GM18519 (cell line): ENCODE results near the gene GCGR.
"Not testable (repeated sequence)": the region's sequence is repeated elsewhere in the genome, so short reads cannot be mapped to it uniquely, and the experiment has no call there.

Experiments
- ATAC-seq: cut with Tn5 transposase; IDR thresholded peaks from one replicate; pipeline ENCODE4 v1.9.1; 2021; ENCODE audit warnings: mild to moderate bottlenecking, moderate library complexity; ENCODE audit not compliant: unreplicated experiment, low FRiP score

The GCGR gene

DNA sequence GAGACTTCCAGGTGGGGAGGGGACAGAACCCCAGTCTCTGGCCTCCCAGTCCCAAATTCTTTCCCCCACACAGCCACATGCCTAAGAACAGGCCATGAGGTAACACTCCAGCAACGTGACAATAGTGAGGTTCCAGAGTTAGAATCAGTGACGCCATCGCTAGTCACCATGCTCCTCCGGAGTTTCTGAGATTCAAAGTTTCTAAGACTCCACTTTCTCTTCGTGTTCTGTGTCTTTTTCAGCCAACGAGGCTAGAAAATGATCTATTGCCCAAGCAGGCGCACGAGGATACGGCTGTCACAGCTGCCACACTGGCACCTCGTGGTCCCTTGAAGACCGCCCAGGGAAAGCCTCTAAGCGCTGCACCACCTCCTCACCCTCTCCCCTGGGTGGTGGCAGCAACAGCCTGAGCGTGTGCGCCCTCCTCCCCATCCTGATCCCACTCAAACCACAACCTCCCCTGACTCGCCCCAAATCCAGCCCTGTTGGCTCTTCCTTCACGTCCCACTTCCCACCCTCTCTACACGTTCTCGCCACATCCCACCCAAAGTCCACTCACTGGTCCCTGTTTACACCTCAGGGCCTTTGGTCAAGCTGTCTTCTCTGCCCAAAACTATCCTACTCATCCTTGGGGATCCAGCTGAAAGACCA lies 28.1 kb downstream of the GCGR start:
- no peak for ATAC-seq

DNA sequence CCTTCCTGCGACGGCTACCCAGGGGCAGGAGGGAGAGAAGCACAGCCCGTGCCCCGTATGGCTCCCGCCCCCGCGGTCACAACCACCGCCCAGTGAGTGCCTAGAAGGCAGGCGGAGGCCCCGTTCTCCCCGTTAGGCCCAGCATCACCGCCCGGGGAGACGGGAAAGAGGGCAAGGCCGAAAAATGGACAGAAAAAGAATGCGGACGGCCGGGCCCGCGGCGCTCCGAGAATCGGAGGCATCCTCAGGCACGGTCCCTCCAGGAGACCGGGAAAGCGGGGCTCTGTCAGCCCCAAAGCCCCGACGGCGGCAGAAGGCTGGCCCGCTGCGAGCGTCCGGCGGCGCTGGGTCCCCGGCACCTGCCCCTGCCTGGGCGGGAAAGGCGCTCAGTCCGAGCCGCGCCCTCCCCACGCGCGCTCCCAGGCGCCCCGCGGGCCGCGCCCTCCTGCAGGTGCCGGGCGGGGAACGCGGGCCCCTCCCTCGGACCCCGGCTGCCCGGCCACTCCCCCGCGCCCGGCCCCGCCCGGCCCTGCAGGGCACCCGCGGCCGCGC lies 28.7 kb downstream of the GCGR start:
- ATAC-seq, result peak; percentile 18

DNA sequence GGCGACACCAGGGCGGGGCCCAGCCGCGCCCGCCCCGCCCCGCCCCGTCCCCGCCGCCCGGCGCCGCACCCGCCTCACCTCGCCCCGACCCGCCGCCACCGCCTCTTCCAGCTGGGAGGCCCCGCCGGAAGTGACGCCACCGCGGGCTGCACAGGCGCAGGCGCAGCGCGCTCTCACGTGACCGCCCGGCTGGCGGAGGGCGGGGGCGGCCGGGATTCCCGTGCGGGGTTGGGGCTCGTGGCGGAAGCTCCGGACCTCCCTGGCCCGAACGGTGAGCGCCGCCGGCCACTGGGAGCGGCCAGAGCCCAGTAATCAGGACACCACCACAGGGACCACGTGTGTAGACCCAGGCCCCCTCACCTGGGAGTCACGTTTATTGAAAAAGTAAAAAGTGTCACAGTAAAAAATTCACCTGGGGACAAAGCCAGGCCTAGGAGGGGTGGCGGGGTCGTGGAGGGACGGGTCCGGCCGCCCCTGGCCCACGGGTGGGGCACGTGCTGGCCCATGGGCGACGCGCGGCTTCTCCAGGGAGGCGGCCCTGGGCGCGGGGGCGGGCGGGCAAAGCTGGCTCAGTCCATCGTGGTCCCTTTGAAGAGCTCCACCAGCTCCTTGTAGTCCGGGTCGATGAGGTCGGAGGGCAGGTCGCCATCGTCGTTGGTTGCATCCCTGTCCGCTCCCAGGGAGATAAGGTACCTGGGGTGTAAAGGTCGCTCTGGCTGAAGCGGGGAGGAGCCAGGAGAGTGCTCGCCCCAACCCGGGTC lies 29.4 kb downstream of the GCGR start, which contains the start of gene MCRIP1:
Gene MCRIP1, minus strand, starts transcription at position 132 of the 761 bp plus-strand sequence. CDS start 8,785 bp downstream, outside the sequence.
- ATAC-seq, result peak; percentile 58

DNA sequence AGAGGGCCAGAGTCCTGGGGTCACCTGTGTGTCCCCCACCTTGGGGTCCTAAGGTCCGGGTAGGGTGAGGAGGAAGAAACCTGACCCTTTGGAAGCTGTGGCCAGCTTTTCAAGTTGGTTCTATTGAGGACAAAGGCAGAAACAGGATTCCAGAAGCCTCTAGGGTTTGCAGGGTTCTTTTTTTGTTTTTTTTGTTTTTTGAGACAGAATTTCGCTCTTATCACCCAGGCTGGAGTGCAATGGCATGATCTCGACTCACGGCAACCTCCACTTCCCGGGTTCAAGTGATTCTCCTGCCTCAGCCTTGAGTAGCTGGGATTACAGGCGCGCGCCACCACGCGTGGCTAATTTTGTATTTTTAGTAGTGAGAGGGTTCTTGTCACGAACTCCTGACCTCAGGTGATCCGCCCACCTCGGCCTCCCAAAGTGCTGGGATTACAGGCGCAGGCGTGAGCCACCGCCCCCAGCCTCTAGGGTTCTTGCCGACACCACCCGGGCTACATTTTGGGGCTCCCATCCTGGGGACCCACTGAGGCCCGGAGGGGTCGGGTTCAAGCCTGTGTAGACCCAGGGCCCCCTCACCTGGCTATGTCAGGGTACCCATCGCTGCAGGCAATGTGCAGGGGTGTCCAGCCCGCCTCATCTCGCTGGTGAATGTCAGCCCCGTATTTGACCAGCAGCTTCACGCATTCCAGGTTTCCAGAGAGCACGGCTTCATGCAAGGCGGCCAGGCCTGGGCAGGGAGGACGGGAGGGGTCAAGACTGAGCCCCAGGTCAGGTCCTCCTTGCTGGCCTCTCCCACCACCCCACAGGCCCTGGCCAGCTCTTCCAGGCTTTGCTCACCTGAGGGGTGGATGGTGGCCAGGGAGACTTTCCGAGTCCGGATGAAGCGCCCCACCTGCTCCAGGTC lies 30.2 kb downstream of the GCGR start:
- ATAC-seq, result no peak

DNA sequence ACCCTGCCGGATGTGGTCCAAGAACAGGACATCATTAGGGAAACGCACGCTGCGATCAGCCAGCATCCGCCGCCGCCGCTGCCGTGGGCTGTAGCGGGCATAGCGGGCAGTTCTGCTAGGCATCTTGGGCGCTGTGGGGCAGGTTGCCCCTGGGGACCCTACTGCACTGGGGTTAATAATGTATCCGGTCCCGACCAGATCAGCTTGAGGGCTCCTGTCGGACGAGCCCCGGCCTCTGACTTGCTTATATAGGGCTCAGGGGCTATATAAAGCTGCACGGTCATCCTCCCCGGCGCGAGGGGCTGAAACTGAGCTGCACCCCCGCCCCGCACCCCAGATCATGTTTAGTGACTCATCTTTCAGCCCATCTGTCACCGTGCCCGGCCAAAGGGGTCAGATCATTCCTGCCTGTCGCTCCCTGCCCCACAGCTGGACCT lies 30.9 kb downstream of the GCGR start, which contains the start of gene PPP1R27:
Gene PPP1R27, minus strand, starts transcription at position 220 of the 437 bp plus-strand sequence. Its CDS starts 97 bp downstream, at position 123.
- no peak for ATAC-seq

DNA sequence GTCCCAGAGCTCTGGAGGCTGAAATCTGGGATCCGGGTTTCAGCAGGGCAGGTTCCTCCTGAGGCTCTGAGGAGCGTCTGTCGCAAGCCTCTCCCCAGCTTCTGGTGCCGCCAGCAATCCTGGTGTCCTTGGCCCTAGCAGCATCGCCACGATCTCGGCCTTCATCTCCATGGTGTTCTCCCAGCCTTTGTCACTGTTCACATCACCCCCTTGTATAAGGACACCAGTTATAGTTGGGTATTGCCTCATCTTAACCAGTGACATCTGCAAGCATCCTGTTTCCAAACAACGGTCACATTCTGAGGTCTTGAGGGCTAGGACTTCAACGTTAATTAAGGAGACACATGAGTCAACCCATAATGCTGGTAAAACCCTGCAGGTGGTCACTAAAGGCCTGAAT lies 33.7 kb downstream of the GCGR start:
- ATAC-seq, result no peak

DNA sequence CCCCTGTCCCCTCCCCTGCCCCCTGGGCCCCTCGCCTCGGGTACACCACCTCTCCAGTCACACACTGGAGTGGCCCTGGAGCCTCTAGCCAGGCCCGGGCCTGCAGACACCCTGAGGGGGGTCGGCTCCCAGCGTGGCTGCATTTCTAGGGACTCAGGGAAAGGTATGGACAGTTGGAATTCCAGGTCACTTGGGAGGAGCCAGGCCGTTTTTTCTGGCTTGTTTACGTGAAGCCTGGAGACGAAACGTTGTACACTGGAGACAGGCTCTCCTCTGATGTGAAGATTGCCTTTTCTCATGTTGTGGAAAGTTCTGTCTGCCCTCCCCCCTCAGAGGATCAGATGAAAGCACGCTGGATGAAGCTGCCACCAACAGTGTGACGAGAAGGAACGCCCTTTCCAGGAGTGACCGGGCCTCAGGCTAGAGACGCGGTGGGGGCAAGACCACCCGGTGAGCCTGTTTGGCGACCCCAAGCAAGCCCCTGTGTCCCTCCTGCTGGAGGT lies 34.9 kb downstream of the GCGR start:
- no peak for ATAC-seq

DNA sequence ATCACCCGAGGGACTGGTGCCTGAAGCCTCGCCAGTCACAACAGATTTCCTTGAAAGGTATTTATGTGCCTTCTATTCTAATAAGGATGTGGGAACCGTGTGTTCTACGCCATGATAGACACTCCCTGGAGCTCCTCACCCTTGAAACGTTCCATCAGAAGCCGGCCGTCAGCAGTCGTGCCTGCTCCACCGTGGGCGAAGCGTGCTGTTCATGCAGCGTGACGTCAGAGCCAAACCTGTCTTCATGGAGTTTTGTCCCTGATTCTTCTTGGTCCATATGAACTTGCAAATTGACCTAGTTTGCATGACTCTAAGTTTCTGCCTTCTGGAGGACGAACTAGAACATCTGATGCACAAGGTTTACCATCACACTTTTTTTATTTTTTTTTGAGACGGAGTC lies 35.4 kb downstream of the GCGR start:
- no peak for ATAC-seq

DNA sequence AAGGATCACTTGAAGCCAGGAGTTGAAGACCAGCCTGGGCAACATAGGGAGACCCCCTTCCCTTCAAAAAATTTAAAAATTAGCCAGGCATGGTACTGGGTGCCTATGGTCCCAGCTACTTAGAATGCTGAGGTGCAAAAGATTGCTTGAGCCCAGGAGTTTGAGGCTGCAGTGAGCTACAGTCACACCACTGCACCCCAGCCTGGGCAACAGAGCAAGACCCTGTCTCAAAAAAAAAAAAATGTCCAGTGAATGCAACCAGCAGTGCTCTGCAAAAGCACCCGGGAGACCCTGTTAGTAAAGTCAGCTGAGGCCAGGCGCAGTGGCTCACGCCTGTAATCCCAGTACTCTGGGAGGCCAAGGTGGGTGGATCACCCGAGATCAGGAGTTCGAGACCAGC lies 36.1 kb downstream of the GCGR start:
- not testable (repeated sequence) for ATAC-seq

DNA sequence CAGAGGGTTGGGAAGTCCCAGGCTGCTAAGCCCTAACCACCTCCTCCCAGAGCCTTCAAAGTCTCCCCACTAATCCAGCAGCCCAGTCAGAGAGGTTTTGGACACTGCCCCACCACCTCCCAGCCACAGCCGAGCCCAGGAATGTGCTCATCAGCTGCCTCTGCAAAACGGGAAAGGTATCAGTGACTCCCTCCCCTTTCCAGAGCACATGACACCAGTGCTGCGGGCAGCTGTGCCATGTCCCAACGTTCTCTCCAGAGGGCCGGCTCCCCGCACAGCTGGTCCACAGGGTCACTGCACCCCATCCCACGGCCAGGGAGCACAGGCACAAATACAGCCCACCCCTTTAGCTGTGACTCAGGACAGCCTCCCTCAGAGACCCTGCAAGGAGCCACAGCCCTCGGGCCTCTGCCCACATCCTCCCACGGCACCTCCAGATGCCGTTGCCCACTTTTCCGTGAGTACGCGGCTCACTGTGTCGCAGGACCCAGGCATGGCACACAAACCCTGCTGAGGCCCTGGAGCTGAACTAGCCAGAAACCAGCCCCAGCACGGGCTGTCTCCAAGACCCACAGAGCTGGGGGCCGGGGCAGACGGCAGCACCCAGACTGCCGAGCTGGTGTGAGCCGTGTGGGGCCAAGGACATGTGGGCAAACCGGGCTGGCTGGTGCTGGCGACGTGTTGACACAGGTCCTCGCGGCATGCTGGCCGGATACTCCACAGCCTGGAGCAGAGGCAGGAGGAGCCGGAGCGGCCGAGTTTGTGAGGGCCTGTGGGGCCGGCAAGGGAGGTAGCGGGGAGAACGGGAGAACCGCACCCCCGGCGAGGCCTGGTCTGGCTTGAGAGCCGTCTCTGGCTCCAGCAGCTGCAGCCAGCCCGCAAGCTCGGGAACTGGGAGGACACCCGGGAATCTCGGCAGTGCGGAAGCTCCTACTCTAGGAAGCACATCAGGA lies 37.2 kb downstream of the GCGR start:
- ATAC-seq, result no peak

DNA sequence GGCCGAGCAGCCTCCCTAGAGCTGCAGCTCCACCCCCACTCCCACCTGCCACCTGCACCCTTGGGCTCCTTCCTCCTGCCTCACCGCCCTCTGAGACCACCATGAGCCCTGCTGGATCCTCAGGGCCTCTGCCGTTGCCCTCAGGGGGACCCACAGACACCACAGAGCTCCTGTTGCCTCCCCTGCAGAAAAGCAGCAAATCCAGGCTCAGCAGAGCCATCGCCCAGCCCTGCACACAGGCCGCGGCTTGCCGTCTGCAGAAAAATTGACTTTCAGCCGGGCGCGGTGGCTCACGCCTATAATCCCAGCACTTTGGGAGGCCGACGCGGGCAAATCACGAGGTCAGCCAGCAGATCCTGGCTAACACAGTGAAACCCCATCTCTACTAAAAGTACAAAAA lies 37.9 kb downstream of the GCGR start:
- no peak for ATAC-seq

DNA sequence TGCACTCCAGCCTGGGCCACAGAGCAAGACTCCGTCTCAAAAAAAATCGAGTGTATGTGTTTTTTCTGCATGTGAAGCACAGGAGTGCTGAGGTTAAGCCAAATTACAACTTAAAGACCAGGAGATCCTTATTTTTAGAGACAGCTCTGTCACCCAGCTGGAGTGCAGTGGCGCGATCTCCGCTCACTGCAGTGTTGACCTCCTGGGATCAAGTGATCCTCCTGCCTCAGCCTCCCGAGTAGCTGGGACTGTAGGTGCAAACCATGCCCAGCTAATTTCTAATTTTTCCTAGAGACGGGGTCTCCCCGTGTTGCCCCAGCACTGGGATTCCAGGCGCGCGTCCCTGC lies 38.4 kb downstream of the GCGR start:
- no peak for ATAC-seq

DNA sequence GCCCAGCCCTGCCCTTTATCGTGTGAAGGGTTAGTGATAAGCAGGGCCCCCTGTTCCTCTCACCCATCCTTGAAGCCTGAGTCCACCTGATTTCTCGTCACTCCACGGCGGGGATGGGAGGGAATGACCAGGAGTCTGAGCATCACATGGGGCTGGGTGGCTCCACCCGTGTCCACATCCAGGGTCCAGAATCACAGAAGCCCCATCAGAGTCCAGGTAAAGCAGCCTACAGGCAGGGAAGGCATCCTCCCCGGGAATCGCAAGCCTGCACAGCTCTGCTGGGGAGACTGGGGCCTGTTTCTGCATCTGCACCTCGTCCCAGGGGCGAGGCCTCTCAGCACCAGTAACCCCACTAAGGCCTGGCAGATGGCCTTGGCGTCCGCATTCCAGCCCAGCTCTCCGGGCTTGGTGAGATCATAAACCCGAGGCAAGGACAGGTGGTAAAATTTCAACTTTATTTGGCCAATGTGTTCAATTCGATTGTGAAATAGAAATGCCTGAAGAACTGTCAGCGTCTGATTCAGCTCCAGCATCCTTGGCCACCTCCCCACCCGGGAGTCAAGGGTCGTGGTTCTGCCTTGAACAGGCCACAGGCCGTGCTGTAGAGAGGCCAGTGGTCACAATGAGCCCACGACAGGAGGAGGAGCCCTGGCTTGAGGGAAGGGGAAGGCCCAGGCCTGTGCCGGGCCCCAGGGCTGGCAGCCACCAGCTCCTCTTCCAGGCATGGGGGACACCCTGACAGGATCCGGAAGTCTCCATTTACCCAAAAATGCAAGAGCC lies 39.0 kb downstream of the GCGR start:
- no peak for ATAC-seq

DNA sequence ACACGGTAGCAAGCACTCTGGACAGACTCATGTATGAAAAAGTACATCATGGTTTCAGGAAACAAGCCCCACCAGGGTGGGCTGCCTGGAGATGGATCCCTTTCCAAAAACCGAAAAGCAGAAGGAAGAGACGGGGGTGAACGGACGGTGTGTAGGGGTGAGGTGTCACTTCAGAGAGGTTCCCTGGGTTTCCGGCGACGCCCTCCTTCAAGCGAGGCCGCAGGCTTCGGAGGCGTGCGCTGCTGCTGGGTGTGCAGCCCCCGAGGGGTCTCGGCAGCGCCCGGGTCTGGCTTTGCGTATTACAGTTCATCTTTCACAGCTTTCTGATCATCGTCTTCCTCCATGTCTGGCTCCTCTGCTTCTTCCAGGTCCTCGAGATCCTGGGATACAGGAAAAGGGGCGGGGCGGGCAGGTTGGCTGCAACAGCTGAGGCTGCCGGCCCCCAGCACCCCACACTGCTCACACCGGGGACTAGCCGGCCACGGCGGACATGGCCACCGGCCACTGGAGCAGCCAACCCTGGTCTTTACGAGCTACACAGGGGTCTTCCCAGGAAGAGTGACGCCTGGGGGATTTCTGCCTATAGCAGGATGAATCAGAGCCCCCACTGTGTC lies 39.9 kb downstream of the GCGR start:
- no peak for ATAC-seq

DNA sequence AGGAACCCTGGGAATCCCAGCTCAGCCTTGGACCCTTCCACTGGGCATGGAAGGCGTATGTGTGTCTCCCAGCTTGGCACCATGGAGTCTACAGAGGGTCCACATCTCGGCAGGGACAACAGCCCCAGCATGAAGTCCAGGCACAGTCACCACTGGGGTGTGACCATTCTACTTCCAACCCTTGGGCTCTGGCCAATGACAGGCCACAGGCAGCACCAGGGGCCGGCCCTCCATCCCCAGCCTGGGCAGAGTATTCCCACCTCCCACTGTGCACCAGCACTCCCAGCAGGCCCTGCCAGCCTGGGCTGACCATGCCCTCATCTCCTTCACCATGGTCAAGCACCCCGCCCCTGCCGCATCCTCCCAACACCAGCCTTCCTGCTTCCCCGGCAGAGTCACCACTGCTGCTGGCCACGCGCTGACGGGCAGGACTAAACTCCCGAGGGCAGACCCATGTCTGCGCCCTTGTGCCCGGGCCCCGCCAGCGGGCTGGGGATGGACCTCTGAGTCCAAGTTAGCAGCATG lies 40.4 kb downstream of the GCGR start:
- ATAC-seq, result no peak

DNA sequence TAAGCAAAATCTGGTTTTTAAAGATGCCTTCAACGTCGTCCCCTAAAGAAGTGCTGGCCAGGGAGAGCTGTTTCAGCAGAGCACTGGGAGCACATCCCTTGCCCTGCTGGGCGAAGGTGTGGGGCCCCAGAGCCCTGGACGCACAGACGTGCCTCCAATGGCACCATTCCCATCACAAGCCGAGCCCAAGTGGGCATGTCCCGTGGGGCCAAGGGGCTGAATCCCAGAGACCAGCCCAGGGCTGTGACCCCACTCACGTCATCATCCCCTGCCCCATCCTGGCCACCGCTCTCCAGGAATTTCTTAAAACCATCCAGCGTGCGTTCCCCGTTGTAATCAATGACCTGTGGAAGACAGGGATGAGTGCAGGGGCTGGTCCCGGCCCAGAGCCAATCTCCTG lies 40.9 kb downstream of the GCGR start:
- ATAC-seq, result no peak

DNA sequence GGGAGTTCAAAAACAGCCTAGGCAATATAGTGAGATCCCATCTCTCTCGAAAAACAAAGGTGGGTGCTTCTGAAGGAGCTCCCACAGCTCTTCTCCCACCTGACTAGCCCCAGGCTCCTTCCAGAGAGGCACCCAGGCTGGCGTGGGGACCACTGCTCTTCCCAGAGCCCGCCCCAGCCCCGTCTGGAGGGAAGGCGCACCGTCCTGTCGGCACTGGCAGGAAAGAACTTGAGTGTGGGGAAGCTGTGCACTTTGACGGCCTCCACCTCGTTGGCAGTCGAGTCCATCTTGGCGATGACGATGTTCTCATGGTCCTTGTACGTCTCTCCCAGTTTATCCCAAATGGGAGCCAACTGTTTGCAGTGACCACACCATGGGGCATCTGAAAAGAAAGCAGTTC lies 41.4 kb downstream of the GCGR start:
- ATAC-seq, result no peak
